Measurements from ENCODE around the gene LAMC3. TPM values are rescaled to one million over a fixed set of nuclear protein-coding genes. Genes with fewer than 3 reads are reported as not detected.

Gene LAMC3
- polyA plus RNA-seq, 12 donors = 0.88 to 15.0 (median 2.1) TPM; not detected in 1

GRCh38 chr9:130975932-130976841, 32.8 kb upstream of the LAMC3 start:
- DNase-seq = no peak

GRCh38 chr9:130977811-130978221, 31.2 kb upstream of the LAMC3 start:
- no peak for DNase-seq

- no peak for DNase-seq
Observed at GRCh38 chr9:130979591-130980385, 29.2 kb upstream of the LAMC3 start.

GRCh38 chr9:130980526-130980925, 28.4 kb upstream of the LAMC3 start:
- DNase-seq = no peak

- DNase-seq = no peak
Observed at GRCh38 chr9:130981002-130981755, 27.8 kb upstream of the LAMC3 start.

- DNase-seq = no peak
Observed at GRCh38 chr9:130981756-130982137, 27.2 kb upstream of the LAMC3 start.

- no peak for DNase-seq
Observed at GRCh38 chr9:130982636-130983358, 26.2 kb upstream of the LAMC3 start.

- no peak for DNase-seq
Observed at GRCh38 chr9:130983359-130983670, 25.7 kb upstream of the LAMC3 start.

GRCh38 chr9:130983970-130984369, 25.0 kb upstream of the LAMC3 start:
- no peak for DNase-seq

GRCh38 chr9:130984521-130984920, 24.5 kb upstream of the LAMC3 start:
- DNase-seq = no peak

GRCh38 chr9:130985029-130985428, 23.9 kb upstream of the LAMC3 start:
- DNase-seq = no peak

- DNase-seq = no peak
Observed at GRCh38 chr9:130985606-130986162, 23.3 kb upstream of the LAMC3 start.

GRCh38 chr9:130986356-130986965, 22.5 kb upstream of the LAMC3 start:
- no peak for DNase-seq

- no peak for DNase-seq
Observed at GRCh38 chr9:130987054-130987453, 21.9 kb upstream of the LAMC3 start.

- DNase-seq = no peak
Observed at GRCh38 chr9:130987738-130988399, 21.1 kb upstream of the LAMC3 start.

GRCh38 chr9:130988400-130988747, 20.6 kb upstream of the LAMC3 start:
- no peak for DNase-seq

GRCh38 chr9:130988905-130989304, 20.1 kb upstream of the LAMC3 start:
- DNase-seq = no peak

GRCh38 chr9:130989391-130989790, 19.6 kb upstream of the LAMC3 start:
- DNase-seq = no peak

- DNase-seq = no peak
Observed at GRCh38 chr9:130989891-130990290, 19.1 kb upstream of the LAMC3 start.

- no peak for DNase-seq
Observed at GRCh38 chr9:130990306-130990977, 18.5 kb upstream of the LAMC3 start.
